Ramos (cell line): ENCODE measurements around the gene ECHDC3.

Experiments used
- in situ Hi-C: fragments of 300-500 bp; cut with MboI; formaldehyde crosslinking; loops from one replicate; pipeline ENCODE4 v1.14.3; 2022; ENCODE audit warnings: low sequenced_read_pairs; ENCODE audit not compliant: unreplicated experiment

Gene ECHDC3

DNA sequence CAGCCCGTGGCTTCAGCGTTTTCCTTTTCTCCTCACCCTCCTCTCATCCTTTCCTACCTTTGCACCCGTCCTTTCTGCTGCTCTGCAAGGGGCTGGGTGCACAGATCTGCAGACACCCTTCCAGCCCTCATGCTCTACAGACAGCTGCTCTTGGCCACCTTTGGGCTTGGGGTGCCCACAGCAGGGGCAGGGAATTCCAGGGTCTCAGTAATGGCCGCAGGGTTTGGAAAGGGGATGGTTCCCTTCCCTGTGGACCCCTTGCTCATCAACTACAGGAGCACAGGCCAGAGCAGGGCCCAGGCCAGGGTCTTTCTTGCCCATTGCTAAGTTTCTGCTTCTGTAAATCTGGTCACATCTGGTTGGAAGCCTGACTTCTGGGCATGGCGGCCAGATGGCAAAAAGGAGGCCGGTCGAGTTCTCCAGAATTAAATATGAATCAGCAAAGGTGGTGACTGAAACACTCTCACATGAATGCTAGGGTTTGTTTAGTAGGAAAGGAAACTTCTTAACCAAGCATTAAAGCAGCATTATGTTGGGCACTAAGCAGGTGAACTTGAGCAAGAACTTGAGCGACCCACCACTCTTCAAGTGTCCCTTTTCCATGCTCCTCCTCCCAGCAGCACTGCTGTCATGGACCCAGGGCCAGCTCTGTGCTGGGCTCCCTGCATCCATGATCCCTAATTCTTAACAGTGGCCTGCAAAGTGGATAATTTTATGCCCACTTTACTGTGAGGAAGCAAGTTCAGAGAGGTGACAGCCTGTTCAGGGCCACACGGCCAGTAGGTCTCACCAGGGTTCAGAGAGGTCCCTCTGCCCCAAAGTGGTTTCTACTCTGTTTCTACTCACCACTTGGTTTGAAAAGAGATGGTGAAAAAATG, 1.5 kb downstream of the ECHDC3 start:
- in situ Hi-C loops: no loop called here

DNA sequence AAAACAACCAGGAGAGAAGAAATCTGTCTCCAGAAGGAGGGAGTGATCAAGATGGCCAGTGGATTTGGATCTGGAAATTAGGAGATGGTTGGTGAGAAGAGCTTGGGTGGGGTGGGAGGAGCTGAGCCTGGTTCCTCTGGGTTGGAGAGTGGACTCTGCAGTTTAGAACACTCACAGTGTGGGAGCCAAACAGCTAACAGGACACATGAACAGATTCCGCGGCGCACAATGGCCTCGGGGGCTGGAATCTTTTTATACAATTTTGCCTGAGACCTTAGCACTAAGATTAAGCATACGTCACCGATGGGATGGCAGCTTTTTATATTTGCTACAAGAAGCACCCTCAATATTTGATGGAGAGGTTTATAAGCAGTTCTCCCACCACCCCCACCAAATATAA, 2.9 kb downstream of the ECHDC3 start:
- in situ Hi-C loops: no loop called here

DNA sequence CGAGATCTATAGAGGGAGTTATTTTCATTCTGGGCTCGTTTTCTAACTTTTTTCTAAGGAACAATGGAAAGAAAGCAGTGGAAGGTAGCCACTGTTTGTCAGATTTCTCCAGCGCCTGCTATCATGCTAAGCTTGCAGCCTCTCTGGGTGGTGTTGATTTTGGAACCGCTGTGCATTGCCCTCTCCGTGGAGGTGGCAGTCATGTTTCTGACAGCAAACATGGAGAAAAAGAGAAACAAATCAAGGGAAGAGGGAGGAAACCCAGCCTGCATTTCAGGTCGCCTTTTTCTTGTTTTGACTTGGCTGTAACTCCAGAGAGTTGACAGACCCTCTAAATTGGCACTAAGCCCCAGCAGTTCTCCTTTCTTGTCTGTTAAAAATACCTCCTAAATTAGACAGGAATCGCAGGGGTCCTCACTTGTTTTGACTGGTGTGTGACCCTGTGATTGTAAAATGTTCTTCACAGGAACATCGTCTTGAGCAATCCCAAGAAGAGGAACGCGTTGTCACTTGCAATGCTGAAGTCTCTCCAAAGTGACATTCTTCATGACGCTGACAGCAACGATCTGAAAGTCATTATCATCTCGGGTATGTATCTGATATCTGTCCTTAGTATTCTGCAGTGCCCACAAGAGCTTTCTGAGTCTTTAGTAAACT, 4.8 kb downstream of the ECHDC3 start:
- in situ Hi-C loops: no loop called here

DNA sequence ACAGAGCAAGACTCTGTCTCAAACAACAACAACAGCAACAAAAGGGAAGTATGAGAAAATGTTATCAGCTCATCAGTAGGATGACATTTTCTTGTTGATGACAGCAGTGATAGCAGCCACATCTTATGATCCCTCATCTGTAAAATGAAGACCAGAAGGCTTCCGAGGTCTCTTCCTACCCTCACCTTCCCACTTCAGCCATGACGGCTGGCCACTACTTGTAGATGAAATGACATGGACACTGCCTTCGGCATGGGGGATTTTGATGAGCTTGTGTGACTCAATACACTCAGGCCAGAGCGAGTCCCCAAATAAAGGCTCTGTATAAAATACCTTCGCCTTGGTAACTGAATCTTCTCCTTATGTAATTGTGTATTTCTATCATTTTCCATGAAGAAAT, 6.7 kb downstream of the ECHDC3 start:
- in situ Hi-C loops: no loop called here

DNA sequence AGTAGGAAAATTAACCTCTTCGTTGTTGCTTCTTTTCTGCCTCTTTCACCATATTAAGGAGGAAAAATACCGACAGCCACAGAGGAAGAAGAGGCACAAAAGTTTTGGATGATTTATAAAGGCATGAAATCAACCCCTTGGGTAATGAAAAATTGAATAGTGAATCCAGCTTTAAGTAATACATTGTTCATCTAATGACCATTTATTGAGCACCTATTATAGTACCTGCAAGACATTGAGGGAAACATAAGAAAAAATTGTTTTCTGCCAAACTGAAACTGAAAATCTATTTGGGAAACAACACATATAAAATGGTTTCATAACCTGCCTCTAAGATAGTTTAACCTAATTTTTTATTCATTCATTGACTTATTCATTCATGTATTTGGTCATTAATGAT, 8.2 kb downstream of the ECHDC3 start:
- in situ Hi-C loops: loop anchor here (10.0 kb wide), 1 partner anchor 236 kb away; no protein-coding TSS in a partner anchor

DNA sequence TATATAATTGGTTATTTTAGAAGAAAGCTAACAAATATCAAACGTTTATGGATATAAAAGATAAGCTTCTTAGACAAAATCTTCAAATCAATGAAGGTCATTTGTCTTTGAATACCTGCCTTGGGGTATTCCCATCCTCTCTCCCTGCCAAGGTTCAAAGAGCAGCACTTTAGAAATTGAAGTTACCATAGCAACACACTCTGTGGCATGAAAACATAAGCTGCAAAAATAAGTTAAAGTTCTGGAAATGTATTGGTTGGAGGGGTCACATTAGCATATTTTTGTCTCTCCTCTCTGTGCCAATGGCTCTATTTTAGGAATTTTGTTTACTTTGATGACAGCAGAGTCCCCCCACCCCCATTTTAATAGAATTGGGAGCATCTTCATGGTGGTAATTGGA, 12.0 kb downstream of the ECHDC3 start:
- in situ Hi-C loops: loop anchor here (10.0 kb wide), 1 partner anchor 239 kb away; no protein-coding TSS in a partner anchor

DNA sequence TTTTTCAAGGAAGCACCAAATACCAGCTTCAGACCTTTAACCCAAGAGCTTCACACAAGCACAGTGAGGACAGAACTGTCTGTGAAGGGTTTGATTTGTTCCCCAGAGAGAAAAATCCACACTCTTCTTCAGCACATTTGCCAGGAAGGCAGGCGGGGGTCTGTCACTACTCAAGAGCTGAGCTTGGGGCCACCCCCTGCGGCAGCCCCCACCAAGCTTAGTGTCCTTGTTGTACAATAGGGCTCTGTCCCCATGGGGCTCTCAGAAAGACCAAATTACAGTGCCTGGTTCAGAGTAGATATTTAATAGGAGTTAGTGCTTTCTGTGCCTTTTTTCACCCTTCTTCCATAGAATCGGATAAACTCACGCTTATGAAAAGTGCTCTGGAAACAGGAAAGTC, 12.4 kb downstream of the ECHDC3 start:
- in situ Hi-C loops: loop anchor here (5.0 to 10.0 kb wide), 2 partner anchors 240 to 322 kb away; no protein-coding TSS in a partner anchor

DNA sequence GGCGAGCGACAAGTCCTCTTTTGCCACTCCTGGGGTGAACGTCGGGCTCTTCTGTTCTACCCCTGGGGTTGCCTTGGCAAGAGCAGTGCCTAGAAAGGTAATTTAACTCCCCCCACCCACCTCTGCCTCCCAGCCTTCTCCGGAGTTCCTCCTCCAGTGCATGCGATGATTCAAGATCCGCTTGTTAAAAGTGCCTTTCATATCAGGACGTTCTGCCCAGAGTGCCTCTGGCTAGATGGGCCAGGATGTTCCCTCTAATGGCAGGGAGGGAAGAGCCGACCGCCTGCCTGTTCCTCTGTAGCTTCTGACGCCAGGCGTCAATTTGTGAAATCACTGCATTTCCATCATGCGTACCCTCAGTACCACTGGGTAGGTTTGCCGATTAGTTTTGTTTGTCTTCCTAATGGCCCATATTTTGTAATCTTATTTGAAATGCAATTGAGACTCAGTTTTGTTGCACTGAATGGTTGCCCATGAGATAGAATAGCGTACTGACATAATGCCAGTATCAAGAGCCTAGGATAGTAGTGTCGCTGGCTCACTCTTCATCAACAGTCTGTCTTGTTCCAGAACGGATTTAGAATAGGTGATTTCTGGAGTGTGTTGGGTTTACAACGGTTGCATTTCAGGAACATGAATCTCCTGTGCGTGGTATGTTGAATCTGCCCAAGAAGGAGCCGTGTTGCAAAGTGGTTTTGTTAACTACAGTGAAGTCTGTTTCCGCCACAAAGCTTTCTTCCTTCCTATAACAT, 13.5 kb downstream of the ECHDC3 start:
- in situ Hi-C loops: loop anchor here (5.0 to 10.0 kb wide), 2 partner anchors 241 to 323 kb away; no protein-coding TSS in a partner anchor

DNA sequence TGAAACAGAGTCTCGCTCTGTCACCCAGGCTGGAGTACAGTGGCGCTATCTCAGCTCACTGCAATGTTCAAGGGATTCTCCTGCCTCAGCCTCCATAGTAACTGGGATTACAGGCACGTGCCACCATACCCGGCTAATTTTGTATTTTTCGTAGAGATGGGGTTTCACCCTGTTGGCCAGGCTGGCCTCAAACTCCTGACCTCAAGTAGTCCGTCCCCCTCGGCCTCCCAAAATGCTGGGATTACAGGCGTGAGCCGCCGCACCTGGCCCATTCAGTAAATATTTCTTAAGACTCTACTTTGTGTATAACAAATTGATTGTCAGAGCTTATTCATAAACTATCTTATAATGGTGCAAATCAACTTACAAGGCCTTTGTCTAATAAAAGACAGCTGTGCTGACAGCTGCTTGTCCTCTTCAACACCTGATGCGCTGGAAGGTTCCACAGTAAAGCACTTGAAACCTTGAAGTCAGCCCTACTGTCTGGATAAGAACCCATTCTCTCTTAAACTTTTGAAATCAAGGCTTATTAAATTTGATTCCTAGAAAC, 14.7 kb downstream of the ECHDC3 start:
- in situ Hi-C loops: loop anchor here (5.0 to 10.0 kb wide), 2 partner anchors 242 to 325 kb away; no protein-coding TSS in a partner anchor

DNA sequence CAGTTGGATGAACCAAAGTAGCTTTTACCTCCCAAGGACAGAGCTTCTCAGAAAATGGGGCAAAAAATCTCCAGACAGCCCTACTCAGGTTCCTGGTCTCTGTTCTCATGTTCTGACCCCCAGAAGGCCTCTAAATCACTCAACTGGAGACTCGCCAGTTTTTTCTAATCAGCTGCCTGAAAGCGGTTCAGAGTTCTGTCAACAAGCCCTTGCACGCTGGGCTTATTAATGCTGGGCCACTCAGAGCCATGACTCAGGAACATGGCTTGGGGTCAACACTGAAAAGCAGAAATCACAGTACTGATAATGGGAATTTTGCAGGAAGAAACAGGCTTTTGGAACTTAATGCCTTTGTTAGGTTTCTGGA, 15.3 kb downstream of the ECHDC3 start:
- in situ Hi-C loops: loop anchor here (5.0 to 10.0 kb wide), 2 partner anchors 243 to 325 kb away; no protein-coding TSS in a partner anchor

DNA sequence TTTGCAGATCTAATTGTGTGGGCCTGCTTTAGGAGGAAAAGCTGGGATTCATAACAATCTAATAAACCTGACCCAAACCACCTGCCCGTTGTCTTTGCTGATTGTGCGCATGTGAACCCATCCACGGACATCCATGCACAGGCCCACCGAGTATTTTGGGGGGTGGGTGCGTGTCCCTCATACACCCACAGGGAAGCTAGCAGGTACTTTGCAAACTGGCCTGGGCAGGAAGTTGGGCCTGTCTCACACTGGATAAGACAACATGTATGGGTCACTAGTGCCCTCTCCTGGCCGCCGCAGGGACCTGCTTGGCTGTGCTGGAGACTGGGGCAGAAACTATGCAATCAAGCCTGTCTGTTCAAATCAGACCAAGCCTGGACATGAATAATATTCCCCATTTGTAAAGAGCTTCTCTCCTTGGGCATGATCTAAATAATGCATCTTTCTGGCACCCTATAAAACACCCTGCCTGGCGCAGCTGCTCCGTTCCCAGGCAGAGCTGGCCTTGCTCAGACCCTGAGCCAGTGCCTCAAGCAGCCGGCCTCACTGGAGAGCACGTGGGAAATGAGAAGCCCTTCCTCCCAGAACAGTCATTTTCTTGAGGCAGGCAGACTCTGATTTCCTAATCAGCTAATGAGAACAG, 15.8 kb downstream of the ECHDC3 start:
- in situ Hi-C loops: loop anchor here (5.0 to 10.0 kb wide), 2 partner anchors 243 to 326 kb away; no protein-coding TSS in a partner anchor

DNA sequence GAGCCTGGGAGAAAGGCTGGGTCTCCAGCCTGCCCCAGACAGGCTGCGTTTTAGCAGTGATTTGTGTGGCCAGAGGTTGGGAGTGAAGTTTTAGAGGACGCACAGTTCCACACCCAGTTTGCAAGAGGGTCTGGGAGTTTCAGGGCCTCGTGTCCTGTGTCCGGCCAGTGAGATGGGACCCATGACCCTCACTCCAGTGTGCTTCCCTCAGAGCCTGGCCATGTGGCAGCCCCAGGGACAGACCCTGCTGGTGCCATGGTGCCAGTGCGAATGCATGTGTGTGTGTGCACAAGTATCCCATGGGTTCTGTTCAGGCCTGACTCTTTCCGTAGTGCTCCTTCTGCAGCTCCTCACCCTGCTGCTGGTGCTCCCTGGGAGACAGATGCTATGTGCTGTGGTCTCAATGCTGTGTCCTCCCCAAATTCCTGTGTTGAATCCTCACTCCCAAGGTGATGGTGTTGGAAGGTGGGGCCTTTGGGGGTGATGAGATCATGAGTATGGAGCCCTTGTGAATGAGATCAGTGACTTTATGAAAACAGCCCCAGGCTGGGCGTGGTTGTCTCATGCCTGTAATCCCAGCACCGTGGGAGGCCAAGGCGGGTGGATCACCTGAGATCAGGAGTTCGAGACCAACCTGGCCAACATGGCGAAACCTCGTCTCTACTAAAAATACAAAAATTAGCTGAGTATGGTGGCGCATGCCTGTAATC, 16.5 kb downstream of the ECHDC3 start:
- in situ Hi-C loops: loop anchor here (5.0 to 10.0 kb wide), 2 partner anchors 244 to 326 kb away; no protein-coding TSS in a partner anchor

DNA sequence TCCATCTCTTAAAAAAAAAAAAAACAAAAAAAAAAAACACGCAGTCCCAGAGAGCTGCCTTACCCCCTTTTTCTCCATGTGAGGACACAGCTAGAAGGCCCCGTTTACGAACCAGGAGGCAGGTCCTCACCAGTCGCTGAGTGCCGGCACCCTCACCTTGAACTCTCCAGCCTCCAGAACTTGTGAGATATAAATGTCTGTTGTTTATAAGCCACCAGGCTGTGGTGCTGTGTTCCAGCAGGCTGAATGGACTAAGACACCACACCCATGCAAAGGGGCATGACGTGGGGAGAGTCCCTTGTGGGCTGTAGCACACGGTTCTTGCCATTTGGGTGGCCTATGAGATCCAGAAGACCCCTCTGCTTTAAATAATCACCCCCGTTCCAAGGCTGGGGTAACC, 17.2 kb downstream of the ECHDC3 start:
- in situ Hi-C loops: loop anchor here (5.0 to 10.0 kb wide), 2 partner anchors 245 to 327 kb away; no protein-coding TSS in a partner anchor

DNA sequence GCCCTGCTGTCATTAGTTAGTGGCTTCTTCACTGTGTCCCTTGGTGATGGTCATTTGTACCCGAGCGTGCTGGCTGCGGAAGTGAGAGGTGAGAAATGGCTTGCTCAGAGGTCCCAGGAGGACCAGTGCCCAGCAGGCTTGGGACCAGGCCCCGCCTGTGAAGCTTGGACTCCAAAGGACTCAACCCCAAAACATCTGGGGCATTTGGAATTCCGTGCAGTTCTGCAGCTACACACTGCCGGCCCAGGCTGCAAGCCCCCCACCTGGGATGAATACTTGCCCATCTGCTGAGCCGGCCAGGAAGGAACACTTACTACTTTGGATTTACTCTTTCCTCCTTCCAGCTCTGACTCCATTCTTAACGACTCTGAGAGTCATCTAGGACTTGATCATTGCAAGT, 18.0 kb downstream of the ECHDC3 start:
- in situ Hi-C loops: no loop called here

DNA sequence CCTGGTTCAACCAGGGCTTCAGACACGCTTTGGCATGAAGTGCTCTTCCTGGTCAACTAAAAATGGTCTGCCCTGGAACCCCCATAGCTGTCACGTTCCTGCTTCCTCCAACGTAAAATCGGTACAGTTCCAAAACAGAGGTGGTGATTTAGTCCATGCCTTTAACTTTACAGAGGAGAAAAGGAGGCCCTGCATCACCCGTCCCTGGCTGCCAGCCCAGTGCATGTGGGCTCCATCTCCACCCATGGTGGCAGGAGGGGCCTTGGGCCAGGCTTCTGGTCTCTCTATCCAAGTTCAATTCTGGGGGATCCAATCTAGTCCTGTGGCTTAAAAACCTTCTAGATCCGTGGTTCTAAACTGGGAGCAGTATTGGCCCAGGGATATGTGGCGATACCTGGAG, 18.7 kb downstream of the ECHDC3 start:
- in situ Hi-C loops: no loop called here

DNA sequence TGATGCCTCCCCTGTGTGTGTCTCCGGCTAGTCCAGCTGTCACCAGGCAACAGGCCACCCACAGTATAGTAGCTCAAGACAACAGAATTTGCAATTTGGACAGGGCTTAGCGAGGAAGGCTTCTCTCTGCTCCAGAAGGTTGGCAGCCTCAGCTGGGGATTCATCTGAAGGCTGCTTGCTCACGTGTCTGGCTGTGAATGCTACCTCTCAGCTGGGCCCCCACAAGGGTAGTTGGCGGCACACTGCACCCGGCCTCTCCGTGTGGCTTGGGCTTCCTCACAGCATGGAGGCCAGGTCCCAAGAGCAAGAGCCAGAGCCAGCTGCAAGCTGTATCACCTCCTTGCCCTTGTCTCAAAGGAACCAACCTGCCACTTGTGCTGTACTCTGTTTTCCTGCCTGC, 19.2 kb downstream of the ECHDC3 start:
- in situ Hi-C loops: no loop called here

DNA sequence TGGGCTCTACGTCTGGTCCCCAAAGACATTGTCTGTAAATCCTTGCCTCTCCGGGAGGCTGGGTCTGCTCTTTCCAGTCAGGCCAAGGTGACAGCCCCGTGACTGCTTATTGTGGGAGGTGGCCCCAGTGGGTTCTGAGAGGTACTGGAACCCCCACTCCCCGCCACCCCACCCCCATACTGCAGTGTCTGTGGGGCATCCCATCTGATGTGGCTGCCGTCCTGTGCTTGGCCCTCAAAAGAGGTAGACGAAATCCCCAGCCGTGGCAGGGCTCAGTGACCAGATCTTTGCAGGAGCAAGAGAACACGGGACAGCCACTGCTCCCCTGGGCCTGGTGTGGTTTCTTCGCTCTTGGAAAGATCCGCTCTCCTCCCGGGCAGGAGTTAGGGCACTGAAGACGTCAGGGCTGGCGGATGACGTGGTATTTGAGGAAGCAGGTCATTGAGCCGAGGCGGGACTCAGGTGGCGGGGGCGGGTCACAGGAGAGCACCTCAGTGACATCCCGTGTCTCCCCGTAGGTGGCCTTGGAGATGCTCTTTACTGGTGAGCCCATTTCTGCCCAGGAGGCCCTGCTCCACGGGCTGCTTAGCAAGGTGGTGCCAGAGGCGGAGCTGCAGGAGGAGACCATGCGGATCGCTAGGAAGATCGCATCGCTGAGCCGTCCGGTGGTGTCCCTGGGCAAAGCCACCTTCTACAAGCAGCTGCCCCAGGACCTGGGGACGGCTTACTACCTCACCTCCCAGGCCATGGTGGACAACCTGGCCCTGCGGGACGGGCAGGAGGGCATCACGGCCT, 20.7 kb downstream of the ECHDC3 start:
- in situ Hi-C loops: no loop called here

DNA sequence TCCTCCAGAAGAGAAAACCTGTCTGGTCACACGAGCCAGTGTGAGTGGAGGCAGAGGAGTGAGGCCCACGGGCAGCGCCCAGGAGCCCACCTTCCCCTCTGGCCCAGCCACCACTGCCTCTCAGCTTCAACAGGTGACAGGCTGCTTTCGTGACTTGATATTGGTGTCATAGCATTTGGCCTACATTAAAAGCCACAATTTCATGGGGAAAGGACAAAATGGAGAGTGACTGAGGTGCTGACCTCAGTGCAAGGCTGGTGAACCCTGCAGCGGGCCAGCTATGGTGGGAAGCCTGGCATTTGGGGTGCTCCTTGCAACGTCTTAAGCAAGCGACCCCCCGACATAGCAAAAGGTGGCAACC, 21.3 kb downstream of the ECHDC3 start:
- in situ Hi-C loops: no loop called here
